GM12878 (cell line): Measurements from ENCODE around the gene HCN1. TPM values are rescaled to one million over a fixed set of nuclear protein-coding genes. Genes with fewer than 3 reads are reported as not detected.
A peak's percentile ranks its signal among the peaks of the same experiment; 100 is the strongest.

Source experiments
- ATAC-seq: fragments of 200-7000 bp; cut with Tn5 transposase; 3 replicates; pipeline ENCODE4 v1.9.1; 2020; ENCODE audit warnings: mild to moderate bottlenecking, moderate library complexity
- Bru-seq: library from RNA; stranded (reverse); fragments of 400-500 nt; gene quantifications from one replicate; lab custom pipeline; 2021; lab: Mats Ljungman, UMichigan
- BruChase-seq, 2 experiments: library from RNA; stranded (reverse); fragments of 400-500 nt; gene quantifications; one replicate each; lab custom pipeline; 2021; lab: Mats Ljungman, UMichigan
- BruUV-seq: library from RNA; stranded (reverse); fragments of 400-500 nt; replicated peaks from 2 replicates; lab custom pipeline; 2021; lab: Mats Ljungman, UMichigan
- CTCF ChIA-PET: fragments of 300-600 bp; sonication (Branson Sonifier 250); formaldehyde crosslinking; extraction: SDS; loops from one replicate; lab custom pipeline; 2021; ENCODE audit warnings: inconsistent platforms; lab: Yijun Ruan, JAX
- POLR2A ChIA-PET: fragments of 350-600 bp; formaldehyde crosslinking; extraction: SDS; loops from one replicate; lab custom pipeline; 2021; ENCODE audit warnings: inconsistent platforms; lab: Charles Lee
- RAD21 ChIA-PET: fragments of 300-600 bp; sonication (Branson Sonifier 250); formaldehyde crosslinking; loops from one replicate; lab custom pipeline; 2023; ENCODE audit warnings: antibody characterized with exemption; ENCODE audit not compliant: unreplicated experiment; lab: Charles Lee
- SMC1A ChIA-PET: fragments of 300-600 bp; sonication (Branson Sonifier 250); formaldehyde crosslinking; loops from one replicate; lab custom pipeline; 2023; ENCODE audit not compliant: unreplicated experiment, uncharacterized antibody; lab: Charles Lee
- DNase-seq: peaks from one replicate; pipeline ENCODE4 v3.0.0-alpha.2; 2011; ENCODE audit warnings: low read depth, low spot score
- FAIRE-seq: peaks from 3 replicates; lab custom pipeline; 2011; peaks lifted over from hg19 to GRCh38; lab: Jason Lieb, UNC
- H2AFZ ChIP-seq: 2 replicates; pipeline ENCODE4 v1.6.0; 2011; ENCODE audit warnings: low read depth, low read length, control low read depth; ENCODE audit not compliant: control insufficient read depth
- H3K27ac ChIP-seq: 2 replicates; pipeline ENCODE4 v1.5.1; 2011; ENCODE audit warnings: control low read depth; ENCODE audit not compliant: control insufficient read depth, insufficient read depth
- H3K27me3 ChIP-seq, 2 experiments: replicated peaks in 1 of 2; 2 replicates each; pipeline versions ENCODE4 v1.6.0 to v1.6.1; 2011; ENCODE audit warnings: low read length in 1 of 2; ENCODE audit not compliant: control insufficient read depth in 2 of 2, insufficient read depth in 2 of 2
- H3K36me3 ChIP-seq, 2 experiments: 2 replicates each; pipeline ENCODE4 v1.5.1; 2011; ENCODE audit warnings: low read length in 1 of 2; ENCODE audit not compliant: control insufficient read depth in 2 of 2, insufficient read depth in 2 of 2
- H3K4me1 ChIP-seq: 2 replicates; pipeline ENCODE4 v1.6.1; 2011; ENCODE audit warnings: mild to moderate bottlenecking, low read length, moderate library complexity, mixed read lengths; ENCODE audit not compliant: control insufficient read depth, insufficient read depth
- H3K4me2 ChIP-seq: 2 replicates; pipeline ENCODE4 v1.6.0; 2011; ENCODE audit warnings: control low read depth; ENCODE audit not compliant: control insufficient read depth, insufficient read depth
- H3K4me3 ChIP-seq: fragments of 200-600 bp; sonication (generic); 2 replicates; pipeline ENCODE4 v1.5.1; 2016
- H3K79me2 ChIP-seq: 2 replicates; pipeline ENCODE4 v1.6.0; 2011; ENCODE audit warnings: low read length; ENCODE audit not compliant: control insufficient read depth, insufficient read depth
- H3K9ac ChIP-seq: 2 replicates; pipeline ENCODE4 v1.8.0; 2011; ENCODE audit warnings: low read length, control low read depth, mixed read lengths; ENCODE audit not compliant: control insufficient read depth, insufficient read depth
- H3K9me3 ChIP-seq: replicated peaks from 3 replicates; pipeline ENCODE4 v1.5.1; 2011; ENCODE audit warnings: mild to moderate bottlenecking, low read length; ENCODE audit not compliant: control insufficient read depth, insufficient read depth
- H4K20me1 ChIP-seq: 2 replicates; pipeline ENCODE4 v1.6.0; 2011; ENCODE audit not compliant: control insufficient read depth, insufficient read depth
- CHD1 ChIP-seq: IDR thresholded peaks from 2 replicates; pipeline ENCODE4 v1.6.1; 2012; ENCODE audit warnings: low read depth, low read length, improper control_type of control experiment
- EP300 ChIP-seq, 2 experiments: fragments of 150-350 bp in 1 of 2; IDR thresholded peaks; 2 replicates each; pipeline ENCODE4 v1.6.1; 2011 to 2012; ENCODE audit warnings: low read depth in 2 of 2, low read length in 2 of 2, borderline replicate concordance in 1 of 2, improper control_type of control experiment in 1 of 2, inconsistent platforms in 1 of 2; ENCODE audit not compliant: control insufficient read depth in 1 of 2
- HDAC6 ChIP-seq: fragments of 200-600 bp; sonication (generic); IDR thresholded peaks from one replicate; pipeline ENCODE4 v1.8.0; 2017; ENCODE audit warnings: antibody characterized with exemption; ENCODE audit not compliant: unreplicated experiment
- IRF4 ChIP-seq: IDR thresholded peaks from 2 replicates; pipeline ENCODE4 v1.6.1; 2011; ENCODE audit warnings: low read depth, low read length
- NR2F1 ChIP-seq: fragments of 450-650 bp; conservative IDR thresholded peaks from 2 replicates; pipeline ENCODE4 v1.6.1; 2017; ENCODE audit warnings: mild to moderate bottlenecking
- RB1 ChIP-seq: fragments of 450-650 bp; formaldehyde crosslinking; IDR thresholded peaks from 2 replicates; pipeline ENCODE4 v1.6.1; 2017; ENCODE audit warnings: mild to moderate bottlenecking, borderline replicate concordance
- RFX5 ChIP-seq: IDR thresholded peaks from 2 replicates; pipeline ENCODE4 v1.6.1; 2011; ENCODE audit warnings: low read depth, low read length, improper control_type of control experiment
- SMC3 ChIP-seq: IDR thresholded peaks from 2 replicates; pipeline ENCODE4 v1.6.1; 2011; ENCODE audit warnings: low read length, improper control_type of control experiment, borderline replicate concordance
- STAT3 ChIP-seq: IDR thresholded peaks from 2 replicates; pipeline ENCODE4 v1.6.1; 2011; ENCODE audit warnings: low read depth, low read length, improper control_type of control experiment
- TCF3 ChIP-seq: IDR thresholded peaks from 2 replicates; pipeline ENCODE4 v1.6.1; 2012; ENCODE audit warnings: low read depth, mild to moderate bottlenecking, low read length, borderline replicate concordance; ENCODE audit not compliant: insufficient read depth
- WGBS: methylation state at CpG from one replicate; pipeline ENCODE4 v1.1.6; 2016; ENCODE audit warnings: low lambda C conversion rate; ENCODE audit not compliant: insufficient replicate concordance, insufficient coverage; ENCODE audit errors: missing lambda C conversion rate; 5-methylcytosine and 5-hydroxymethylcytosine counted together
- in situ Hi-C: fragments of 300-500 bp; cut with MboI; formaldehyde crosslinking; loops from 9 replicates; pipeline ENCODE4 v1.14.3; 2018; ENCODE audit warnings: mixed read lengths
- intact Hi-C: fragments of 100-400 bp; cut with micrococcal nuclease; formaldehyde crosslinking; loops from one replicate; pipeline ENCODE4 v1.14.2; 2022; ENCODE audit not compliant: unreplicated experiment
- long read RNA-seq, 2 experiments: library from polyadenylated mRNA; unstranded; transcript quantifications; one replicate each; pipeline ENCODE4 v2.0.0, GENCODE V29; 2019 to 2020
- polyA minus RNA-seq, 3 experiments: library from RNA; depleted of rRNA, polyadenylated mRNA; stranded (reverse); fragments of >200 nt; gene quantifications; 2 replicates each; pipeline ENCODE4 v1.2.3, GENCODE V29; 2011
- polyA plus RNA-seq, 11 experiments: library from polyadenylated mRNA; depleted of rRNA in 4 of 11; unstranded in 6 of 11; stranded (reverse) in 5 of 11; fragments of >200 nt; fragmentation: Nextera tagmentation in 4 of 11; fragmentation: Illumina TruSeq in 1 of 11; extraction: Ambion mirVana in 4 of 11; extraction: Trizol in 1 of 11; gene quantifications; 1 replicate in 1 of 11; 2 replicates in 10 of 11; pipeline versions ENCODE4 v1.2.1 to v1.2.3, GENCODE V29; 2011 to 2016; ENCODE audit warnings: inconsistent platforms in 2 of 11, missing spikeins in 2 of 11, low read depth in 1 of 11
- total RNA-seq, 4 experiments: library from RNA; depleted of rRNA in 3 of 4; stranded (reverse); fragments of >200 nt in 3 of 4; fragmentation: Illumina TruSeq in 1 of 4; extraction: Trizol in 1 of 4; gene quantifications; 2 replicates each; pipeline versions ENCODE4 v1.2.1 to v1.2.3, GENCODE V29; 2013 to 2021
- TF ChIP-seq, protein P1 (sequence below), 3 experiments: IDR thresholded peaks in 2 of 3; conservative IDR thresholded peaks in 1 of 3; 2 replicates each; pipeline ENCODE4 v1.5.1; 2011; ENCODE audit warnings: low read depth in 3 of 3, low read length in 3 of 3, mild to moderate bottlenecking in 3 of 3, control low read depth in 2 of 3, moderate library complexity in 2 of 3, inconsistent platforms in 1 of 3, mixed read lengths in 1 of 3; ENCODE audit not compliant: control insufficient read depth in 2 of 3, insufficient read depth in 1 of 3; ENCODE audit errors: extremely low read depth in 1 of 3
- TF ChIP-seq, protein P2 (sequence below): IDR thresholded peaks from 2 replicates; pipeline ENCODE4 v1.6.1; 2011; ENCODE audit warnings: borderline replicate concordance, low read depth, mild to moderate bottlenecking, moderate library complexity, mixed read lengths, low read length; ENCODE audit not compliant: insufficient read depth; ENCODE audit errors: extremely low read length

Gene HCN1
- not detected in 2 replicates for total RNA-seq (2013; cell fraction: nucleolus; rRNA removed)
- not detected in 2 replicates for total RNA-seq (2014; rRNA removed)
- total RNA-seq (2014; rRNA removed; fragmentation: Illumina TruSeq; extraction: Trizol): not detected in 2 replicates
- total RNA-seq (2021): not detected in 2 replicates
- polyA plus RNA-seq (2011; ENCODE audit: low read depth): not detected
- not detected in 2 replicates for polyA plus RNA-seq (2011; rRNA removed)
- not detected in 2 replicates for polyA plus RNA-seq (2011; cell fraction: cytosol; rRNA removed)
- polyA plus RNA-seq (2011; cell fraction: nucleus; rRNA removed): 0.03 TPM in 1 of 2 replicates, not detected in the other
- polyA plus RNA-seq (2012): not detected in 2 replicates
- polyA plus RNA-seq (2014; fragmentation: Illumina TruSeq; extraction: Trizol): not detected in 2 replicates
- polyA plus RNA-seq (2014; fragmentation: Nextera tagmentation; extraction: Ambion mirVana): not detected
- polyA plus RNA-seq (2014; rRNA removed): not detected in 2 replicates
- polyA plus RNA-seq (2016; fragmentation: Nextera tagmentation; extraction: Ambion mirVana): not detected
- not detected in 2 replicates for polyA minus RNA-seq (2011; rRNA and poly(A)+ RNA removed)
- polyA minus RNA-seq (2011; cell fraction: cytosol; rRNA and poly(A)+ RNA removed): not detected in 2 replicates
- polyA minus RNA-seq (2011; cell fraction: nucleus; rRNA and poly(A)+ RNA removed): not detected in 2 replicates
- Bru-seq, nascent RNA: percentile 1 among the genes with signal in this experiment
- percentile 1 among the genes with signal in this experiment for BruChase-seq, experiment 1, labeled RNA remaining after a 6-hour chase
- percentile 0 among the genes with signal in this experiment for BruChase-seq, experiment 2, labeled RNA remaining after a 2-hour chase
- long read RNA-seq, experiment 1: 0 reads
- long read RNA-seq, experiment 2, partial matches to known transcripts: 0 of 2 reads
- long read RNA-seq, experiment 2, other reads (novel, unspliced or antisense): 2 of 2 reads

DNA sequence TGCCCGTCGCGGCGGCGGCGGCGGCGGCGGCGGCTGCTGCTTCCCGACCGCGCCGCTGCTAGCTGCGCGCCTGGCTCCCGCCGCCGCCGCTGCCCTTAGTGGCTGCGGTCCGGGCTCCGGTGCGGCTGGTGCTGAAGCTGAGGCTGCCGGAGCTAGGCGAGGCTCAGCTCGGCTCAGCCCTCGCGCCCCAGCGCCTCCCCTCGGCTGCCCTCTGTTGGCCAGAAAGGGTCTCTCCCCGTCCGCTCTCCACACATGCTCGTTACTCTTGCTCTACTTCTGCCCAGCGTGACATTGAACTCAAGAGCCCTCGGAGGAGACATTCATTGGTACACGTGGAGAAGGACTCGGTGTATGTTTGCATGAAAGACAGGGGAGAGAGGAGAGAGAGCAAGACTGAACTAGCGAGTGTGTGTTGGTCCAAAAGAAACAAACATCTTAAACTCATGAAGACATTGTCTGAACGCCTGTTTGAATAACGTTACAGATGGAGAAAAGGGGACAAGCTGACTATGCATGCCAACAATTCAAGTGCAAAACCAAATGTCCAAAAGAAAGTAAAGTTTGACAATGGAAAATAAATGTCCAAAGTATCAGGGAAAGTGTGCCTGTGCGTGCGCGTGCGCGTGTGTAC is at the start of gene HCN1:
Gene HCN1, minus strand, starts transcription at position 175 of the 631 bp plus-strand sequence.
- no peaks in the 10 kb centered on the region; the same call in 2 of the 3 replicates for H3K9me3 ChIP-seq
- in situ Hi-C loops (no loop called here), intact Hi-C loops (no loop called here)
- ATAC-seq (peak; percentile 90), DNase-seq (no peak), FAIRE-seq (no peak)
- no peaks in the 10 kb centered on the region for H4K20me1 ChIP-seq
- BruUV-seq: no TSS peak
- ChIA-PET CTCF (interaction anchor here (1.5 kb wide), 1 partner anchor 834 kb away, joined by 3 read pairs; no protein-coding TSS in a partner anchor), RAD21 (no interaction called here), SMC1A (no interaction called here), POLR2A (no interaction called here)
- no peaks in the 10 kb centered on the region for H3K79me2 ChIP-seq
- 73% methylated on average over 31 of the region's 46 CpGs for WGBS
- H3K27ac ChIP-seq: no peak within 1 kb of the TSS
- H3K9ac ChIP-seq: no peak within 1 kb of the TSS
- no peaks in the 10 kb centered on the region for H3K4me1 ChIP-seq
- H2AFZ ChIP-seq: no peak within 1 kb of the TSS; the same call in 1 of the 2 replicates
- H3K4me3 ChIP-seq: no peak within 1 kb of the TSS
- TF ChIP-seq CHD1: no peak
- no peak for TF ChIP-seq HDAC6
- TF ChIP-seq IRF4: no peak
- no peak for TF ChIP-seq RFX5
- no peak for TF ChIP-seq RB1
- TF ChIP-seq, protein P1, sequence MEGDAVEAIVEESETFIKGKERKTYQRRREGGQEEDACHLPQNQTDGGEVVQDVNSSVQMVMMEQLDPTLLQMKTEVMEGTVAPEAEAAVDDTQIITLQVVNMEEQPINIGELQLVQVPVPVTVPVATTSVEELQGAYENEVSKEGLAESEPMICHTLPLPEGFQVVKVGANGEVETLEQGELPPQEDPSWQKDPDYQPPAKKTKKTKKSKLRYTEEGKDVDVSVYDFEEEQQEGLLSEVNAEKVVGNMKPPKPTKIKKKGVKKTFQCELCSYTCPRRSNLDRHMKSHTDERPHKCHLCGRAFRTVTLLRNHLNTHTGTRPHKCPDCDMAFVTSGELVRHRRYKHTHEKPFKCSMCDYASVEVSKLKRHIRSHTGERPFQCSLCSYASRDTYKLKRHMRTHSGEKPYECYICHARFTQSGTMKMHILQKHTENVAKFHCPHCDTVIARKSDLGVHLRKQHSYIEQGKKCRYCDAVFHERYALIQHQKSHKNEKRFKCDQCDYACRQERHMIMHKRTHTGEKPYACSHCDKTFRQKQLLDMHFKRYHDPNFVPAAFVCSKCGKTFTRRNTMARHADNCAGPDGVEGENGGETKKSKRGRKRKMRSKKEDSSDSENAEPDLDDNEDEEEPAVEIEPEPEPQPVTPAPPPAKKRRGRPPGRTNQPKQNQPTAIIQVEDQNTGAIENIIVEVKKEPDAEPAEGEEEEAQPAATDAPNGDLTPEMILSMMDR (IDR thresholded peaks at IDR 0.05 in 2 of 3, conservative IDR thresholded peaks at IDR 0.05 in 1 of 3; ENCODE audit: control insufficient read depth in 2 of 3, extremely low read depth in 1 of 3, insufficient read depth in 1 of 3, low read depth in 3 of 3, low read length in 3 of 3): peak; percentile 16 to 45 (median 27); a peak in 2 of 6 replicates
- no peak for TF ChIP-seq TCF3
- TF ChIP-seq EP300 (IDR thresholded peaks at IDR 0.05; ENCODE audit: borderline replicate concordance in 1 of 2, control insufficient read depth in 1 of 2, low read depth in 2 of 2, low read length in 2 of 2): no peak
- TF ChIP-seq SMC3: 0 out of 2 replicates have a peak, but pooled peaks have one; percentile 5
- TF ChIP-seq, protein P2, sequence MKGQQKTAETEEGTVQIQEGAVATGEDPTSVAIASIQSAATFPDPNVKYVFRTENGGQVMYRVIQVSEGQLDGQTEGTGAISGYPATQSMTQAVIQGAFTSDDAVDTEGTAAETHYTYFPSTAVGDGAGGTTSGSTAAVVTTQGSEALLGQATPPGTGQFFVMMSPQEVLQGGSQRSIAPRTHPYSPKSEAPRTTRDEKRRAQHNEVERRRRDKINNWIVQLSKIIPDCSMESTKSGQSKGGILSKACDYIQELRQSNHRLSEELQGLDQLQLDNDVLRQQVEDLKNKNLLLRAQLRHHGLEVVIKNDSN: no peak
- no peak for TF ChIP-seq STAT3
- no peak for TF ChIP-seq NR2F1
- H3K4me2 ChIP-seq: no peak within 1 kb of the TSS
- no peaks in the 10 kb centered on the region for H3K27me3 ChIP-seq
- H3K36me3 ChIP-seq: no peaks in the 10 kb centered on the region
